Measurements from ENCODE around the gene C11orf21.
"Not testable (repeated sequence)": the region's sequence is repeated elsewhere in the genome, so short reads cannot be mapped to it uniquely, and the experiment has no call there.

C11orf21 gene

DNA sequence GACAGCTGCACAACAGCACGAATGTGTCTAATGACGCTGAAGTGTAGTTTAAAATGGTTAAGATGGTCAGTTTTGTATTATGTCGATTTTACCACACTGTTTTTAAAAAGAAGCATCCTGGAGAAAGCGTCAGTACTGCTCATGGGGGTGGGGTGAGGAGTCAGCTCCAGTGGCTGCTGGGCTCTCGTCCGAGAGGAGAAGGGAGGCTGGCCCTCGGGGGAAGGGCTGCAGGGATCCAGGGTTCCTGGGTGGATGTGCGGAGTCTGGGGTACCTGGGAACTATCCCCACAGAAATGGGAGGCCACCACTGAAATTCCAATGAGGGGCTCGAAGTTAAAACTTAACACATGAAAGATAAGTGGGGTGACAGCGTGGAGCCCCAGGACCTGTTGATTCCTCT is 11.9 kb downstream of the C11orf21 start:
- peak overlapping the region; percentile 15; the same call in 1 of the 2 replicates for H3K27ac ChIP-seq
- TF ChIP-seq, protein P1, sequence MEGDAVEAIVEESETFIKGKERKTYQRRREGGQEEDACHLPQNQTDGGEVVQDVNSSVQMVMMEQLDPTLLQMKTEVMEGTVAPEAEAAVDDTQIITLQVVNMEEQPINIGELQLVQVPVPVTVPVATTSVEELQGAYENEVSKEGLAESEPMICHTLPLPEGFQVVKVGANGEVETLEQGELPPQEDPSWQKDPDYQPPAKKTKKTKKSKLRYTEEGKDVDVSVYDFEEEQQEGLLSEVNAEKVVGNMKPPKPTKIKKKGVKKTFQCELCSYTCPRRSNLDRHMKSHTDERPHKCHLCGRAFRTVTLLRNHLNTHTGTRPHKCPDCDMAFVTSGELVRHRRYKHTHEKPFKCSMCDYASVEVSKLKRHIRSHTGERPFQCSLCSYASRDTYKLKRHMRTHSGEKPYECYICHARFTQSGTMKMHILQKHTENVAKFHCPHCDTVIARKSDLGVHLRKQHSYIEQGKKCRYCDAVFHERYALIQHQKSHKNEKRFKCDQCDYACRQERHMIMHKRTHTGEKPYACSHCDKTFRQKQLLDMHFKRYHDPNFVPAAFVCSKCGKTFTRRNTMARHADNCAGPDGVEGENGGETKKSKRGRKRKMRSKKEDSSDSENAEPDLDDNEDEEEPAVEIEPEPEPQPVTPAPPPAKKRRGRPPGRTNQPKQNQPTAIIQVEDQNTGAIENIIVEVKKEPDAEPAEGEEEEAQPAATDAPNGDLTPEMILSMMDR (conservative IDR thresholded peaks at IDR 0.05) = no peak

DNA sequence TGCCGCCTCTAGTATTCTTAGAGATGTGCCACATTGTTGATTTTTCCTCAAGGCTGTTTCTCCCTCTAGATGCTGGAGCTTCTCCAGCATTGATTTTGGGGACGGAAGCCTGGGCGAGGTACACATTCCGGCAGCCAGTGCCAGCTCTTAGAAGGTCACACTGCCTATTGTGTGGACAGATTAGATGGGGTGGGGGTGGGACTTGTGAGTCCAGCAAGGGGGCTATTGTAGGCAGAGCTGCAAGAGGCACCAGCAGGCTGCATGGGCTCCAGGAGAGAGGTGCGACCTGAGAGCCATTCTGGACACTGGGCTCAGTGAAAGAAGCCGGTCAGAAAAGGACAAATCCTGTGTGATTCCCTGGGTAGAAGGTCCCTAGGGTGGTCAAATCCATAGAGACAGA is 12.4 kb downstream of the C11orf21 start:
- TF ChIP-seq, protein P1 (conservative IDR thresholded peaks at IDR 0.05) = no peak
- no peak overlapping the region for H3K27ac ChIP-seq

DNA sequence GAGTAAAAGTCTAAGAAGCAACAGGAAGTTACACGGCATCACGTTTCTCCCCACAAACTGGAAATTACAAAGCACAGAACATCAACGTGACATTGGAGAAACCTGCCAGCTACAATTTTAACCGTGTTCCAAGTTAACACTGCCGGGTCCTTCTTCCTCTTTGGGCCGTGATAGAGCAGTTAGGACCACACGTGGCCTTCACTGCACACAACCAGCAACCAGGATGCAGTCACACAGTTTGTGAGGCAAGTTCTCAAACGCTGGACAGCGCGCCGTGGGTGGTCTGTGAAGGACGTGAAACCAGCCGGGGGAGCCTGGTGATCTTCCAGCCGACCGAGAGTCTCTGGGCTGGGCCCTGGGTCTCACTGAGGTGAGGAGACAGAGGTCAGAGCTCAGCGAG is 14.6 kb downstream of the C11orf21 start:
- TF ChIP-seq, protein P1 (conservative IDR thresholded peaks at IDR 0.05) = no peak
- no peak overlapping the region for H3K27ac ChIP-seq

DNA sequence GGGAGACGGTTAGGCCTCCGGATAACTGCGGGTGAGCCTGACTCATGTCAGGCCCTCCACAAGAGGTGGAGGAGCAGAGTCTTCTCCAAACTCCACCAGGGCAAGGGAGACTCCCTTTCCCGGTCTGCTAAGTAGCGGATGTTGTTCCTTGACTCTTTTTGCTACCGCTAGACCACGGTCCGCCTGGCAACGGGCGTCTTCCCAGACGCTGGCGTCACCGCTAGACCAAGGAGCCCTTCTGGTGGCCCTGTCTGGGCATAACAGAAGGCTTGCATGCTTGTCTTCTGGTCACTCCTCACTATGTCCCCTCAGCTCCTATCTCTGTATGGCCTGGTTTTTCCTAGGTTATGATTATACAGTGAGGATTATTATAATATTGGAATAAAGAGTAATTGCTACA is 15.4 kb downstream of the C11orf21 start:
- H3K27ac ChIP-seq = not testable (repeated sequence)

DNA sequence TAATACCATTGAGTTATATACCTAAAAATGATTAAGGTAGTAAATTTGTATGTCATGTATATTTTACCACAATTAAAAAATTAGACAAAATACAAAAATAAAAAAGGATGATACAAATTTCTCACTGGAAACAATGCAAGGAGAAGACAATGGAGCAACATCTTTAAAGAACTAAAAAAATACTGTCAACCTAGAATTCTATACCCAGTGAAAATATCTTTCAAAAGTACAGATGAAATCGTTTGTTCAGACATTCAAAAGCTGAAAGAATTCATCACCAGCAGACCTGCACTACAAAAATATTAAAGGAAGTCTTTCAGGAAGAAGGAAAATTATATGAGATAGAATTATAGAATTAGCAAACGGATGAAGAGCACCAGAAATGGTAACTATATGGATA is 21.5 kb downstream of the C11orf21 start:
- TF ChIP-seq, protein P1 (conservative IDR thresholded peaks at IDR 0.05) = no peak
- no peak overlapping the region for H3K27ac ChIP-seq

DNA sequence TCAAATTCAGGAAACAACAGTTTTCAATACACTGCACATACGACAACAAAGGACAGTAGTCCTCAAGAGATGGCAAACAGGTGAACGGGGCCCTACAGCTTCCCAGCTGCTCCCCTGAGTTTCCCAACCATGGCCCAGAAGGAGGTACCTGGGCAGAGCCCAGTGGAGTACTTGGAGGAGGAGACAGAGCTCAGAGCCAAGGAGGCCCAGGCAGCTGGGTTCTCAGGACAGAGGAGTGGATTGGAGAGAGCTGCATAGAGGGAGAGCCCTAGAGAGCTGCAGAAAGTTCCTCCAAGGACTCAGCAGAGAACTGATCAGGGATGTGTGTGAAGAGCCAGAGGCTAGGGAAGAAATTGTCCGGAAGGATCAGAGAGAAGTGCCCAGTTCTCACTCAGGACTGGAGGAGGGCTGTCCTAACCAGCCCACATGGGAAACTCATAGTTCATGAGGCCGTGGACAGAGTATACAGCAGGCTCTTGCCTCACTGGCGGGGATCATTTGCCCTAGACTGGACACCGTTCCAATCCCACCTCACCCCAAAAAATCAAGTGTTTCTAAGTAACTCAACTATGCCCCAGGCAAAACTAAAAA is 23.7 kb downstream of the C11orf21 start:
- TF ChIP-seq, protein P1 (conservative IDR thresholded peaks at IDR 0.05) = no peak
- H3K27ac ChIP-seq = no peak overlapping the region

DNA sequence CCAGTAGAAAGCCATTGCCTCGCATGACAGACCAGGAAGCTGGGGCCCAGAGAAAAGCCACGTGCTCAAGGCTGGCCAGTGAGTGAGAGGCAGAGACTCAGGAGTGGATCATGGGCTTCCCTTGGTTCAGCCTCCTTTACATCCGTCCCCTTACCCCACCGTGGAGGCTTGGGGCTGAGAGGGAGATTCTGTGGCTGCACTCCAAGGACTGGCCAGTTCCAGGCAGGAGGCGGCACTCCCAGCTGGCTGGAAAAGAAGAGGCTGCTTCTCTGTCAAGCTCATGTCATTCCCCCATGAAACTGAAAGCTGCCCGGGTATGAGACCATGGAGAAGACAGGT is 24.7 kb downstream of the C11orf21 start:
- H3K27ac ChIP-seq = no peak overlapping the region
- TF ChIP-seq, protein P1 (conservative IDR thresholded peaks at IDR 0.05) = no peak

DNA sequence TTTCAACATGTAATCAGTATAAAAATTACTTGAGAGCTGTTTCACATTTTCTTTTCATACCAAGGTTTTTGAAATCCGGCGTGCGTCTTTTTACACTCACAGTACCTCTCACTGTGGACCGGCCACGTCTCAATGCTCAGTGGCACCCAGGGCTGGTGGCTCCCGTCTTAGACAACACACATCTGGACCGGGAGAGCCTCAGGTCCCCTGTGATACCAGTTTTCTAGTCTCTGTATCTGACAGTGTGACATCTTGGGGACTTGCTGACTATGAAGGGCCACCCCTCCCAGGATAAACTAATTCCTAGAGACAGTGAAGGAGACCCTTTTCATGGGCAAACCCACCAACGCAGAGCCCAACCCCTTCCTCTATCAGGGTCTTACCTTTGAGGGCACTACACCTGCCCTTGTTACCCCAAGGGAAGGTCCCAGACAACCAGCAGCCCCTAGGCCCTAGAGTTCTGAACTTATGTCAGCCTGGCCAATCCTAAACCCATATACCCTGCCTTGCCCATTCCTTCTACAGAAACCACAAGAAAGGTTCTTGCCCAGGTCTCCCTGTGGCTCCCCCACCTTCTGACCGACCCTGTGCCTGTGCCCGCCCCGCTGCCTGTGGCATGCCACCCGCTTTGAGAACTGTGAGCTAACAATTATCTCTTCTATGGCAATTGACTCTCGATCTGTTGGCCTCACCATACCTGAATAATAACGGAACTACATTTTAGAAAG is 25.3 kb downstream of the C11orf21 start:
- TF ChIP-seq, protein P1 (conservative IDR thresholded peaks at IDR 0.05) = no peak
- H3K27ac ChIP-seq = no peak overlapping the region
